BJ (cell line): ENCODE results near the gene ADARB2. TPM values are rescaled to one million over a fixed set of nuclear protein-coding genes. Genes with fewer than 3 reads are reported as not detected.
"Not testable (repeated sequence)": the region's sequence is repeated elsewhere in the genome, so short reads cannot be mapped to it uniquely, and the experiment has no call there.

Experiments
- CTCF ChIA-PET: fragments of 350-600 bp; formaldehyde crosslinking; extraction: SDS; loops from one replicate; lab custom pipeline; 2021; ENCODE audit warnings: antibody characterized with exemption, inconsistent platforms; lab: Yijun Ruan, JAX
- POLR2A ChIA-PET: fragments of 300-600 bp; sonication (Branson Sonifier 250); formaldehyde crosslinking; extraction: SDS; loops from one replicate; lab custom pipeline; 2021; ENCODE audit warnings: antibody characterized with exemption; lab: Charles Lee
- DNase-seq: peaks from one replicate; pipeline ENCODE4 v3.0.0-alpha.2; 2011; ENCODE audit warnings: low read depth
- H3K27me3 ChIP-seq: 2 replicates; pipeline ENCODE4 v1.6.0; 2011; ENCODE audit warnings: low read length; ENCODE audit not compliant: control insufficient read depth, insufficient read depth
- H3K36me3 ChIP-seq: 2 replicates; pipeline ENCODE4 v1.5.1; 2011; ENCODE audit warnings: low read length; ENCODE audit not compliant: control insufficient read depth, insufficient read depth
- H3K4me3 ChIP-seq: 2 replicates; pipeline ENCODE4 v1.5.1; 2011; ENCODE audit warnings: low read depth, mild to moderate bottlenecking, control low read depth, low read length
- polyA plus RNA-seq: library from polyadenylated mRNA; depleted of rRNA; stranded (reverse); fragments of >200 nt; gene quantifications from 2 replicates; pipeline ENCODE4 v1.2.3, GENCODE V29; 2011
- TF ChIP-seq, protein P1 (sequence below): IDR thresholded peaks from 2 replicates; pipeline ENCODE4 v1.5.1; 2011; ENCODE audit warnings: low read depth, mild to moderate bottlenecking, control low read depth, inconsistent platforms, low read length, moderate library complexity; ENCODE audit not compliant: insufficient read depth

Gene ADARB2
- polyA plus RNA-seq, 1 experiment = not detected

- CTCF ChIA-PET = no interaction called here
- DNase-seq = no peak
- POLR2A ChIA-PET = no interaction called here
These were observed 571.1 kb downstream of the ADARB2 start for GRCh38 chr10:1166101-1166827.

GRCh38 chr10:1163831-1164230, 573.5 kb downstream of the ADARB2 start:
- POLR2A ChIA-PET = no interaction called here
- no peak overlapping the region for H3K4me3 ChIP-seq
- H3K36me3 ChIP-seq = no peaks in the 10 kb centered on the region
- TF ChIP-seq, protein P1, sequence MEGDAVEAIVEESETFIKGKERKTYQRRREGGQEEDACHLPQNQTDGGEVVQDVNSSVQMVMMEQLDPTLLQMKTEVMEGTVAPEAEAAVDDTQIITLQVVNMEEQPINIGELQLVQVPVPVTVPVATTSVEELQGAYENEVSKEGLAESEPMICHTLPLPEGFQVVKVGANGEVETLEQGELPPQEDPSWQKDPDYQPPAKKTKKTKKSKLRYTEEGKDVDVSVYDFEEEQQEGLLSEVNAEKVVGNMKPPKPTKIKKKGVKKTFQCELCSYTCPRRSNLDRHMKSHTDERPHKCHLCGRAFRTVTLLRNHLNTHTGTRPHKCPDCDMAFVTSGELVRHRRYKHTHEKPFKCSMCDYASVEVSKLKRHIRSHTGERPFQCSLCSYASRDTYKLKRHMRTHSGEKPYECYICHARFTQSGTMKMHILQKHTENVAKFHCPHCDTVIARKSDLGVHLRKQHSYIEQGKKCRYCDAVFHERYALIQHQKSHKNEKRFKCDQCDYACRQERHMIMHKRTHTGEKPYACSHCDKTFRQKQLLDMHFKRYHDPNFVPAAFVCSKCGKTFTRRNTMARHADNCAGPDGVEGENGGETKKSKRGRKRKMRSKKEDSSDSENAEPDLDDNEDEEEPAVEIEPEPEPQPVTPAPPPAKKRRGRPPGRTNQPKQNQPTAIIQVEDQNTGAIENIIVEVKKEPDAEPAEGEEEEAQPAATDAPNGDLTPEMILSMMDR = no peak
- DNase-seq = no peak
- CTCF ChIA-PET = no interaction called here
- no peaks in the 10 kb centered on the region for H3K27me3 ChIP-seq

More at GRCh38 chr10:1166101-1166827, 571.1 kb downstream of the ADARB2 start:
- Histone ChIP-seq H3K36me3 (no peaks in the 10 kb centered on the region), H3K27me3 (no peaks in the 10 kb centered on the region), H3K4me3 (no peak overlapping the region)
- TF ChIP-seq, protein P1 = no peak

DNA sequence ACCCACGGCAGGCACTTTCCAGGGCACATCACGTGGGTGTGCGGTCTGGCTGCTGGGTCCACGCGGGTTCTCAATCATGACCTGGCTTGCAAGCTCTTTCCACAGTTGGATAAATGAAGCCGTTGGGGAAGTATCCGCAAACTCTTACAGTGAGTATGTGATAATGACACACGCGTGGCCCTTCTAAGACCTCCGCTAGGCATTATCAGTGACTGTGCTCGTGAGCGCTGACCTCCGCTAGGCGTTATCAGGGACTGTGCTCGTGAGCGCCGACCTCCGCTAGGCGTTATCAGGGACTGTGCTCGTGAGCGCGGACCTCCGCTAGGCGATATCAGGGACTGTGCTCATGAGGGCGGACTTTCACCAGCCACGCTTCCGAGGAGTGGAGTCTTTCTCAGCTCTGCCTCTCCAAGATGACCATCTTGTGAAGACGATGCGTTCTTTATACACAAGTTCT, 574.1 kb downstream of the ADARB2 start:
- CTCF ChIA-PET = no interaction called here
- Histone ChIP-seq H3K4me3 (no peak overlapping the region), H3K36me3 (no peaks in the 10 kb centered on the region), H3K27me3 (no peaks in the 10 kb centered on the region)
- POLR2A ChIA-PET = no interaction called here
- TF ChIP-seq, protein P1 = no peak
- no peak for DNase-seq

- CTCF ChIA-PET = no interaction called here
- Histone ChIP-seq H3K27me3 (no peaks in the 10 kb centered on the region), H3K36me3 (no peaks in the 10 kb centered on the region), H3K4me3 (no peak overlapping the region)
- DNase-seq = no peak
- TF ChIP-seq, protein P1 = no peak
- POLR2A ChIA-PET = no interaction called here
These were observed 574.7 kb downstream of the ADARB2 start for GRCh38 chr10:1162481-1163203.

GRCh38 chr10:1161315-1161673, 576.0 kb downstream of the ADARB2 start:
- CTCF ChIA-PET, H3K4me3 ChIP-seq, H3K27me3 ChIP-seq, DNase-seq, H3K36me3 ChIP-seq, POLR2A ChIA-PET: not testable (repeated sequence)
